ENCODE data around the gene KCNMB2. TPM values are rescaled to one million over a fixed set of nuclear protein-coding genes. Genes with fewer than 3 reads are reported as not detected.

KCNMB2 gene
- polyA plus RNA-seq, 1 donor (not counting 4 experiments of a cell fraction or from before 2014, with no cell fraction given) = not detected

DNA sequence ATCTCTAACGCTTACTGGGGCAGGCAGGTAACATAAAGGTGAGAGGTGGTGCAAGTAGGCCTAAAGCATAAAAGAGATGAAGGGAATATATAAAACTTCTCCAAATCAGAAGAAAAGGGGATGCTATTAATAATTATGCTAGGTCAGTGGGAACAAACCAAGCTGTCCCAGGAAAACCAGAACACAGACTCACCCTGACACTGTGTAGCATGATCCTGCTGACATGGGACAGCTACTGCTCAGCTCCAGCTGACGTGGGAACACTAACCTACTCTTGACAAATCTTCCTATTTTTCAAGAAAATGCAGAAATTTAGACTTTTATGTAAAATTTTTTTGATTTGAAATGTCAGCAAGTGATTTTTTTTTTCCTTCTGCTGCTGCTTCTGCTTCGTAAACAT is 203.5 kb downstream of the KCNMB2 start:
- no peak overlapping the region for H3K27ac ChIP-seq (ENCODE audit: control insufficient read depth, insufficient read depth, low read length)
- H3K4me3 ChIP-seq (ENCODE audit: control insufficient read depth in 2 of 3, extremely low read depth in 1 of 3, insufficient read depth in 2 of 3, low read depth in 1 of 3, low read length in 3 of 3) = no peak overlapping the region
- H3K9me3 ChIP-seq (ENCODE audit: control insufficient read depth, low read depth, low read length) = no peaks in the 10 kb centered on the region
- DNase-seq (ENCODE audit: low read depth, low spot score) = no peak
- H3K4me1 ChIP-seq (ENCODE audit: control insufficient read depth, extremely low read depth, insufficient read depth, low read length) = no peaks in the 10 kb centered on the region
- dilution Hi-C loops (cut with MboI; ENCODE audit: extremely low pct_ligation_motif_present, low sequenced_read_pairs) = no loop called here
- H3K9me1 ChIP-seq (ENCODE audit: control insufficient read depth, extremely low read depth, insufficient read depth, low read length) = no peaks in the 10 kb centered on the region
- H4K20me1 ChIP-seq (ENCODE audit: control insufficient read depth, extremely low read depth, insufficient read depth, low read length) = no peaks in the 10 kb centered on the region
- H3K27me3 ChIP-seq (ENCODE audit: control insufficient read depth, extremely low read depth, insufficient read depth, low read length) = no peaks in the 10 kb centered on the region
- H3K36me3 ChIP-seq (ENCODE audit: control insufficient read depth in 2 of 2, extremely low read depth in 1 of 2, insufficient read depth in 2 of 2, low read length in 2 of 2) = no peaks in the 10 kb centered on the region
- no peak for FAIRE-seq
- no peak overlapping the region for H2AFZ ChIP-seq (ENCODE audit: control insufficient read depth, low read length)
- no peak for TF ChIP-seq EZH2 (IDR thresholded peaks at IDR 0.05; ENCODE audit: low read length)
- TF ChIP-seq, protein P1, sequence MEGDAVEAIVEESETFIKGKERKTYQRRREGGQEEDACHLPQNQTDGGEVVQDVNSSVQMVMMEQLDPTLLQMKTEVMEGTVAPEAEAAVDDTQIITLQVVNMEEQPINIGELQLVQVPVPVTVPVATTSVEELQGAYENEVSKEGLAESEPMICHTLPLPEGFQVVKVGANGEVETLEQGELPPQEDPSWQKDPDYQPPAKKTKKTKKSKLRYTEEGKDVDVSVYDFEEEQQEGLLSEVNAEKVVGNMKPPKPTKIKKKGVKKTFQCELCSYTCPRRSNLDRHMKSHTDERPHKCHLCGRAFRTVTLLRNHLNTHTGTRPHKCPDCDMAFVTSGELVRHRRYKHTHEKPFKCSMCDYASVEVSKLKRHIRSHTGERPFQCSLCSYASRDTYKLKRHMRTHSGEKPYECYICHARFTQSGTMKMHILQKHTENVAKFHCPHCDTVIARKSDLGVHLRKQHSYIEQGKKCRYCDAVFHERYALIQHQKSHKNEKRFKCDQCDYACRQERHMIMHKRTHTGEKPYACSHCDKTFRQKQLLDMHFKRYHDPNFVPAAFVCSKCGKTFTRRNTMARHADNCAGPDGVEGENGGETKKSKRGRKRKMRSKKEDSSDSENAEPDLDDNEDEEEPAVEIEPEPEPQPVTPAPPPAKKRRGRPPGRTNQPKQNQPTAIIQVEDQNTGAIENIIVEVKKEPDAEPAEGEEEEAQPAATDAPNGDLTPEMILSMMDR (optimal IDR thresholded peaks at IDR 0.05 in 1 of 3, IDR thresholded peaks at IDR 0.05 in 1 of 3, conservative IDR thresholded peaks at IDR 0.05 in 1 of 3; ENCODE audit: extremely low read depth in 1 of 3, insufficient read depth in 2 of 3, low read length in 3 of 3) = no peak
- no peak overlapping the region for H3K4me2 ChIP-seq (ENCODE audit: control insufficient read depth, extremely low read depth, insufficient read depth, low read depth, low read length)
- H3K79me2 ChIP-seq (ENCODE audit: control insufficient read depth, insufficient read depth, low read length) = no peaks in the 10 kb centered on the region
- no peak overlapping the region for H3K9ac ChIP-seq (ENCODE audit: control insufficient read depth, extremely low read depth, insufficient read depth, low read length)

DNA sequence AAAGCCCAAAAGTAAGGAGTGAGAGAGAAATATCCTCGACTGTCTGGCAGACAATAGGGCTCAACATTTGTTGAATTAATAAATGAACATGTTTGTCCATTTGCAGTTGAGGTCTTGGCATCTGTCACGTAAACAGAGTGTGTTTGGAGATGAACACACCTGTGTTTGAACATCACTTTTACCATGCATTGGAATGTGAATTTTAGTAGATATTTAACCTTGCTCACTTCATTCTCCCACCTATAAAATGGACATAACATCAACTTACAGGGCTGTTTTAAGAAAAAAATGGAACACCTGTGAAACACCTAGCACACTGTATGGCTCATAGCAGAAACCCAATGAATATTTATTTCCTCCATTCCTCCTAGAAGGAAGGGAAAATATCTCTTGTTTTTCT is 204.8 kb downstream of the KCNMB2 start:
- FAIRE-seq = no peak
- Histone ChIP-seq H3K4me3 (ENCODE audit: control insufficient read depth in 2 of 3, extremely low read depth in 1 of 3, insufficient read depth in 2 of 3, low read depth in 1 of 3, low read length in 3 of 3) (no peak overlapping the region), H3K9me1 (ENCODE audit: control insufficient read depth, extremely low read depth, insufficient read depth, low read length) (no peaks in the 10 kb centered on the region), H2AFZ (ENCODE audit: control insufficient read depth, low read length) (no peak overlapping the region), H4K20me1 (ENCODE audit: control insufficient read depth, extremely low read depth, insufficient read depth, low read length) (no peaks in the 10 kb centered on the region), H3K36me3 (ENCODE audit: control insufficient read depth in 2 of 2, extremely low read depth in 1 of 2, insufficient read depth in 2 of 2, low read length in 2 of 2) (no peaks in the 10 kb centered on the region), H3K9ac (ENCODE audit: control insufficient read depth, extremely low read depth, insufficient read depth, low read length) (no peak overlapping the region), H3K79me2 (ENCODE audit: control insufficient read depth, insufficient read depth, low read length) (no peaks in the 10 kb centered on the region), H3K4me2 (ENCODE audit: control insufficient read depth, extremely low read depth, insufficient read depth, low read depth, low read length) (no peak overlapping the region), H3K9me3 (ENCODE audit: control insufficient read depth, low read depth, low read length) (no peaks in the 10 kb centered on the region), H3K27ac (ENCODE audit: control insufficient read depth, insufficient read depth, low read length) (no peak overlapping the region), H3K27me3 (ENCODE audit: control insufficient read depth, extremely low read depth, insufficient read depth, low read length) (no peaks in the 10 kb centered on the region), H3K4me1 (ENCODE audit: control insufficient read depth, extremely low read depth, insufficient read depth, low read length) (no peaks in the 10 kb centered on the region)
- DNase-seq (ENCODE audit: low read depth, low spot score) = no peak
- dilution Hi-C loops (cut with MboI; ENCODE audit: extremely low pct_ligation_motif_present, low sequenced_read_pairs) = no loop called here
- no peak for TF ChIP-seq EZH2 (IDR thresholded peaks at IDR 0.05; ENCODE audit: low read length)
- TF ChIP-seq, protein P1 (optimal IDR thresholded peaks at IDR 0.05 in 1 of 3, IDR thresholded peaks at IDR 0.05 in 1 of 3, conservative IDR thresholded peaks at IDR 0.05 in 1 of 3; ENCODE audit: extremely low read depth in 1 of 3, insufficient read depth in 2 of 3, low read length in 3 of 3) = no peak

Data from keratinocyte (primary cell).